Smooth muscle cell (in vitro differentiated cells): ENCODE results near the gene GSTO1. TPM values are rescaled to one million over a fixed set of nuclear protein-coding genes. Genes with fewer than 3 reads are reported as not detected.

Source experiments
- DNase-seq: peaks from one replicate; lab custom pipeline; 2025; ENCODE audit not compliant: unreplicated experiment; lab: John Stamatoyannopoulos, UW
- H2AFZ ChIP-seq: fragments of 200-600 bp; sonication (generic); 2 replicates; pipeline ENCODE4 v1.6.0; 2016; ENCODE audit warnings: antibody characterized with exemption, low read depth, mild to moderate bottlenecking
- H3F3A ChIP-seq: fragments of 200-600 bp; sonication (generic); 2 replicates; pipeline ENCODE4 v1.6.0; 2017; ENCODE audit warnings: antibody characterized with exemption, low read depth
- H3K27ac ChIP-seq: fragments of 200-600 bp; sonication (generic); 2 replicates; pipeline ENCODE4 v1.5.1; 2016; ENCODE audit warnings: low read depth, mild to moderate bottlenecking
- H3K27me3 ChIP-seq: fragments of 200-600 bp; sonication (generic); 2 replicates; pipeline ENCODE4 v1.6.1; 2016; ENCODE audit warnings: low read depth, mild to moderate bottlenecking
- H3K36me3 ChIP-seq: fragments of 200-600 bp; sonication (generic); 2 replicates; pipeline ENCODE4 v1.5.1; 2016; ENCODE audit warnings: low read depth
- H3K4me1 ChIP-seq: fragments of 200-600 bp; sonication (generic); 2 replicates; pipeline ENCODE4 v1.5.1; 2016; ENCODE audit warnings: low read depth
- H3K4me2 ChIP-seq: fragments of 200-600 bp; sonication (generic); 2 replicates; pipeline ENCODE4 v1.6.0; 2016; ENCODE audit warnings: mild to moderate bottlenecking
- H3K4me3 ChIP-seq: fragments of 200-600 bp; sonication (generic); 2 replicates; pipeline ENCODE4 v1.5.1; 2016; ENCODE audit warnings: mild to moderate bottlenecking
- H3K79me2 ChIP-seq: fragments of 200-600 bp; sonication (generic); 2 replicates; pipeline ENCODE4 v1.6.0; 2016; ENCODE audit warnings: low read depth, mild to moderate bottlenecking
- H3K9ac ChIP-seq: fragments of 200-600 bp; sonication (generic); 2 replicates; pipeline ENCODE4 v1.6.0; 2016; ENCODE audit warnings: low read depth
- H3K9me3 ChIP-seq: fragments of 200-600 bp; sonication (generic); replicated peaks from 2 replicates; pipeline ENCODE4 v1.5.1; 2016; ENCODE audit warnings: low read depth
- H4K20me1 ChIP-seq: fragments of 200-600 bp; sonication (generic); 2 replicates; pipeline ENCODE4 v1.6.0; 2016; ENCODE audit warnings: low read depth
- WGBS: methylation state at CpG from one replicate; pipeline ENCODE4 v1.1.7; 2016; ENCODE audit warnings: low lambda C conversion rate; 5-methylcytosine and 5-hydroxymethylcytosine counted together
- polyA plus RNA-seq: library from polyadenylated mRNA; unstranded; fragments of >200 nt; fragmentation: Nextera tagmentation; extraction: Ambion mirVana; gene quantifications from 2 replicates; pipeline ENCODE4 v1.2.1, GENCODE V29; 2016
- total RNA-seq: library from RNA; depleted of rRNA; stranded (reverse); fragments of >200 nt; gene quantifications from 2 replicates; pipeline ENCODE4 v1.2.3, GENCODE V29; 2014
- TF ChIP-seq, protein P1 (sequence below): fragments of 200-600 bp; sonication (generic); IDR thresholded peaks from 2 replicates; pipeline ENCODE4 v1.5.1; 2017; ENCODE audit warnings: borderline replicate concordance, mild to moderate bottlenecking, antibody characterized with exemption; ENCODE audit not compliant: insufficient read depth, poor library complexity, severe bottlenecking

Gene GSTO1
- total and polyA plus RNA-seq, 2 experiments from 2014 or later, result 293 to 440 TPM

DNA sequence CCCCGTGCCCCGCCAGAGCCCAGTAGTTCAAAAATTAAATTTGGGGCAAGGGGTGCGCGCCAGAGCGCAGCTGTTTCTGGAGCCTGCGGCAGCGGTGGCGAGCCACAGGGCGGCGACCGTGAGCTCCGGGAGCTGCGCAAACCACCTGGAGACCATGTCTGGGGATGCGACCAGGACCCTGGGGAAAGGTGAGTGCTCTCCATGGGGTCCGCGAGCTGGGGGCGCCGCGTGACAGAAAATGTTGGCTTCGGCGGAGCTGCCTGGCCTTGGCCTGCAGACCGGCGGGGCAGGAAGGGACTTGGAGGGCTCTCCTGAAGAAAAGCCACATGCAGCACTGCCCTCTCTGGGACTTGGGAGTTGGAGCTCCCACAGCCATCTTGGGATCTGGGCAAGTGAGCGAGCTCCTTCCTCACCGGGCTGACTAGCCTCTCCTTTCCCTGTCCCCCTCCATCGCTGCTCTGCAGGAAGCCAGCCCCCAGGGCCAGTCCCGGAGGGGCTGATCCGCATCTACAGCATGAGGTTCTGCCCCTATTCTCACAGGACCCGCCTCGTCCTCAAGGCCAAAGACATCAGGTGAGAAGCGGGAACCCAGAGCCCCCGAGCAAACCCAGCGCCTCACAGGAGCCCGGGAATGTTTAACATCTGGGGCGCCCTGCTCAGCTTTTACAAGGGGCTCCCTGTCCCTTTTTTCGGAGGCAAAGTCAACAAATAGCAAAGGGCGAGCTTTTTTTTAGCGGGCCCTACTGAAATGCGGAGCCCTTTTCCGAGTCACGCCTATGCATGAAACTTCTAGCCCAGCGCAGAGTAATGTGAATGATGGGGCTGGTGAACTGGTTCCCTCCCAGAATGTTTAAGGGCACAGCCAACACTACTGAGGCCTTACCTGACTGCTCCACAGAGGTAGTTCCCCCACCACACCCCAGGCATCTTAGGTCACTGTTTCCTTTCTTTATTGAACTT lies 20.4 kb downstream of the GSTO1 start:
- Histone ChIP-seq H3K79me2 (no peaks in the 10 kb centered on the region), H3K4me2 (peak overlapping the region; percentile 69), H3K9ac (peak overlapping the region; percentile 18), H2AFZ (peak overlapping the region; percentile 64), H3K27ac (no peak overlapping the region), H3K36me3 (no peaks in the 10 kb centered on the region), H3K4me3 (peak overlapping the region; percentile 33), H3K9me3 (no peaks in the 10 kb centered on the region), H3K27me3 (no peaks in the 10 kb centered on the region), H3F3A (peaks cover 6% of the 10 kb centered on the region), H4K20me1 (no peaks in the 10 kb centered on the region), H3K4me1 (no peaks in the 10 kb centered on the region)
- no peak for DNase-seq
- WGBS, result 41% methylated on average over 42 of the region's 42 CpGs
- TF ChIP-seq, protein P1, sequence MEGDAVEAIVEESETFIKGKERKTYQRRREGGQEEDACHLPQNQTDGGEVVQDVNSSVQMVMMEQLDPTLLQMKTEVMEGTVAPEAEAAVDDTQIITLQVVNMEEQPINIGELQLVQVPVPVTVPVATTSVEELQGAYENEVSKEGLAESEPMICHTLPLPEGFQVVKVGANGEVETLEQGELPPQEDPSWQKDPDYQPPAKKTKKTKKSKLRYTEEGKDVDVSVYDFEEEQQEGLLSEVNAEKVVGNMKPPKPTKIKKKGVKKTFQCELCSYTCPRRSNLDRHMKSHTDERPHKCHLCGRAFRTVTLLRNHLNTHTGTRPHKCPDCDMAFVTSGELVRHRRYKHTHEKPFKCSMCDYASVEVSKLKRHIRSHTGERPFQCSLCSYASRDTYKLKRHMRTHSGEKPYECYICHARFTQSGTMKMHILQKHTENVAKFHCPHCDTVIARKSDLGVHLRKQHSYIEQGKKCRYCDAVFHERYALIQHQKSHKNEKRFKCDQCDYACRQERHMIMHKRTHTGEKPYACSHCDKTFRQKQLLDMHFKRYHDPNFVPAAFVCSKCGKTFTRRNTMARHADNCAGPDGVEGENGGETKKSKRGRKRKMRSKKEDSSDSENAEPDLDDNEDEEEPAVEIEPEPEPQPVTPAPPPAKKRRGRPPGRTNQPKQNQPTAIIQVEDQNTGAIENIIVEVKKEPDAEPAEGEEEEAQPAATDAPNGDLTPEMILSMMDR, result peak; percentile 80

DNA sequence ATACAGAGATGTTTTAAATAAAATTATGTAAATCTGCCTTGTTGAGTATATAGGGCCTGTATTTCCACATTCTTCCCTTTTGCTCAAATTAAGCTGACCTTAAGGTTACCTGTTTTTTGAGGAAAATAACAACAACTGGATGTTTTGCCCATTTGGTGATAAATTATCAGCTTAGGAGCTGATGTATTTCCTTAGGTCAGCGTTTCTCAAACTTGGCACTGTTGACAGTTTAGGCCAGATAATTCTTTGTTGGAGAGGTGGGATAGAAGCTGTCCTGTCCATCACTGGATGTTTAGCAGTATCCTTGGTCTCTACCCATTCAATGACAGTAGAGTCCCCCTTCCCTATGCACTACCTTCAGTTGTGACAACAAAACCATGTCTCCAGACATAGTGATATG lies 21.5 kb downstream of the GSTO1 start:
- Histone ChIP-seq H3K4me2 (no peak overlapping the region), H4K20me1 (no peaks in the 10 kb centered on the region), H3K27me3 (no peaks in the 10 kb centered on the region), H2AFZ (no peak overlapping the region), H3K4me3 (no peak overlapping the region), H3K27ac (no peak overlapping the region), H3F3A (peaks cover under 1% of the 10 kb centered on the region), H3K36me3 (no peaks in the 10 kb centered on the region), H3K9me3 (no peaks in the 10 kb centered on the region), H3K79me2 (no peaks in the 10 kb centered on the region), H3K9ac (no peak overlapping the region), H3K4me1 (no peaks in the 10 kb centered on the region)
- TF ChIP-seq, protein P1, result no peak
- WGBS, result 90% methylated on average over 1 of the region's 1 CpG
- DNase-seq, result no peak

DNA sequence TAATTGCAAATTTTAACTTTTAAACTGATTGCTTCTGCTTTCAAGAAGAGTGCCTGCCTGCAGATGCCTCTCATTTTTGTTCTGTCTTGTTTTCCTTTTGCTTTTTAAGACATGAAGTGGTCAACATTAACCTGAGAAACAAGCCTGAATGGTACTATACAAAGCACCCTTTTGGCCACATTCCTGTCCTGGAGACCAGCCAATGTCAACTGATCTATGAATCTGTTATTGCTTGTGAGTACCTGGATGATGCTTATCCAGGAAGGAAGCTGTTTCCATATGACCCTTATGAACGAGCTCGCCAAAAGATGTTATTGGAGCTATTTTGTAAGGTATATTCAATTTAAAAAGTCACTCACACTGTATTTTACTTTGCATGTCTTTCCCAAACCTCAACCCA lies 23.1 kb downstream of the GSTO1 start:
- WGBS, result 92% methylated on average over 2 of the region's 2 CpGs
- no peak overlapping the region for H3K4me3 ChIP-seq

More for the DNA sequence above, 23.1 kb downstream of the GSTO1 start:
- Histone ChIP-seq H3K79me2 (no peaks in the 10 kb centered on the region), H3K9ac (no peak overlapping the region), H3K27me3 (no peaks in the 10 kb centered on the region), H3K27ac (no peak overlapping the region), H3K4me2 (no peak overlapping the region), H3K9me3 (no peaks in the 10 kb centered on the region), H4K20me1 (no peaks in the 10 kb centered on the region), H3K4me1 (no peaks in the 10 kb centered on the region), H3K36me3 (no peaks in the 10 kb centered on the region), H3F3A (no peaks in the 10 kb centered on the region), H2AFZ (no peak overlapping the region)
- TF ChIP-seq, protein P1, result no peak
- no peak for DNase-seq
